Measurements from ENCODE around the gene SH3PXD2A. TPM values are rescaled to one million over a fixed set of nuclear protein-coding genes. Genes with fewer than 3 reads are reported as not detected.

The SH3PXD2A gene
- total and polyA plus RNA-seq, 4 donors: 23.1 to 41.2 (median 32.7) TPM

DNA sequence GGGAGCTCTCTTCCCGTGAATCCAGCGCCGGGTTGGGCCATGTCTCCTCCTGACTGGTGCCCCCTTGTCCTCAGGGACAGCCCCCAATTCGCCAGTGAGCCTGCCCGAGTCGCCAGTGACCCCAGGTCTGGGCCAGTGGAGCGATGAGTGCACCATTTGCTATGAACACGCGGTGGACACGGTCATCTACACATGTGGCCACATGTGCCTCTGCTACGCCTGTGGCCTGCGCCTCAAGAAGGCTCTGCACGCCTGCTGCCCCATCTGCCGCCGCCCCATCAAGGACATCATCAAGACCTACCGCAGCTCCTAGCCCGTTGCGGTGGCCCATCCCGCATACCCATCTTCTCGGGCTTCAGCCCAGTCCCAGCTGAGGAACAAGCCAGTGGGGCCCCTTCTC, 265.3 kb downstream of the SH3PXD2A start:
- Histone ChIP-seq H3K4me3 (ENCODE audit: low read depth, low read length) (no peak overlapping the region), H3K9me3 (ENCODE audit: control insufficient read depth, insufficient read depth, low read length) (no peaks in the 10 kb centered on the region), H3K27ac (ENCODE audit: low read depth, low read length) (no peak overlapping the region), H3K4me1 (ENCODE audit: control insufficient read depth, insufficient read depth, low read length) (peaks cover 3% of the 10 kb centered on the region), H3K27me3 (ENCODE audit: control insufficient read depth, insufficient read depth, low read length) (no peaks in the 10 kb centered on the region), H3K36me3 (ENCODE audit: control insufficient read depth, insufficient read depth, low read length) (peaks cover 32% of the 10 kb centered on the region)
- no peak for DNase-seq (ENCODE audit: low read depth in 4 of 6, low spot score in 6 of 6)
- 91% methylated on average over 20 of the region's 20 CpGs for WGBS (ENCODE audit: insufficient coverage)

GRCh38 chr10:103589074-103589630, 266.2 kb downstream of the SH3PXD2A start:
- Histone ChIP-seq H3K36me3 (ENCODE audit: control insufficient read depth, insufficient read depth, low read length) (peaks cover 35% of the 10 kb centered on the region), H3K9me3 (ENCODE audit: control insufficient read depth, insufficient read depth, low read length) (no peaks in the 10 kb centered on the region), H3K4me3 (ENCODE audit: low read depth, low read length) (no peak overlapping the region), H3K4me1 (ENCODE audit: control insufficient read depth, insufficient read depth, low read length) (peaks cover 3% of the 10 kb centered on the region), H3K27me3 (ENCODE audit: control insufficient read depth, insufficient read depth, low read length) (peaks cover 2% of the 10 kb centered on the region), H3K27ac (ENCODE audit: low read depth, low read length) (no peak overlapping the region)
- WGBS (ENCODE audit: insufficient coverage): 81% methylated on average over 15 of the region's 15 CpGs
- no peak for DNase-seq (ENCODE audit: low read depth in 4 of 6, low spot score in 6 of 6)

- no peak overlapping the region for H3K4me3 ChIP-seq (ENCODE audit: low read depth, low read length)
- H3K27me3 ChIP-seq (ENCODE audit: control insufficient read depth, insufficient read depth, low read length): peaks cover 4% of the 10 kb centered on the region
- peaks cover 3% of the 10 kb centered on the region for H3K4me1 ChIP-seq (ENCODE audit: control insufficient read depth, insufficient read depth, low read length)
- DNase-seq (ENCODE audit: low read depth in 4 of 6, low spot score in 6 of 6): no peak
- H3K9me3 ChIP-seq (ENCODE audit: control insufficient read depth, insufficient read depth, low read length): no peaks in the 10 kb centered on the region
- peaks cover 24% of the 10 kb centered on the region for H3K36me3 ChIP-seq (ENCODE audit: control insufficient read depth, insufficient read depth, low read length)
- H3K27ac ChIP-seq (ENCODE audit: low read depth, low read length): no peak overlapping the region
Measured at GRCh38 chr10:103587073-103587472, 268.3 kb downstream of the SH3PXD2A start.

DNA sequence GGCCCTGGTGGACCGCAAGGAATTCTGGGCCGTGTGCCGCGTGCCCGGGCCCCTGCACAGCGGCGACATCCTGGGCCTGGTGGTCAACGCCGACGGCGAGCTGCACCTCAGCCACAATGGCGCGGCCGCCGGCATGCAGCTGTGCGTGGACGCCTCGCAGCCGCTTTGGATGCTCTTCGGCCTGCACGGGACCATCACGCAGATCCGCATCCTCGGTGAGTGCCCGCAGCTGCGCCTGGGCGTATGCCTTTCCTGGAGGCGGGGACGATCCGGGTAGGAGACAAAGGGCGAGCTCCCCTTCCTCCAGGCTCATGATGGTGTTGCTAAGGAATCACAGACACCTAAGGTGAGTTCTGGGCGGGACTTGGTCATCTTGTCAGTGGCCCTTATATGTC, 270.4 kb downstream of the SH3PXD2A start:
- no peak overlapping the region for H3K4me3 ChIP-seq (ENCODE audit: low read depth, low read length)
- H3K4me1 ChIP-seq (ENCODE audit: control insufficient read depth, insufficient read depth, low read length): peaks cover 6% of the 10 kb centered on the region
- peaks cover 17% of the 10 kb centered on the region for H3K36me3 ChIP-seq (ENCODE audit: control insufficient read depth, insufficient read depth, low read length)
- no peaks in the 10 kb centered on the region for H3K9me3 ChIP-seq (ENCODE audit: control insufficient read depth, insufficient read depth, low read length)
- peaks cover 4% of the 10 kb centered on the region for H3K27me3 ChIP-seq (ENCODE audit: control insufficient read depth, insufficient read depth, low read length)
- no peak for DNase-seq (ENCODE audit: low read depth in 4 of 6, low spot score in 6 of 6)
- 54% methylated on average over 31 of the region's 32 CpGs for WGBS (ENCODE audit: insufficient coverage)
- H3K27ac ChIP-seq (ENCODE audit: low read depth, low read length): no peak overlapping the region

DNA sequence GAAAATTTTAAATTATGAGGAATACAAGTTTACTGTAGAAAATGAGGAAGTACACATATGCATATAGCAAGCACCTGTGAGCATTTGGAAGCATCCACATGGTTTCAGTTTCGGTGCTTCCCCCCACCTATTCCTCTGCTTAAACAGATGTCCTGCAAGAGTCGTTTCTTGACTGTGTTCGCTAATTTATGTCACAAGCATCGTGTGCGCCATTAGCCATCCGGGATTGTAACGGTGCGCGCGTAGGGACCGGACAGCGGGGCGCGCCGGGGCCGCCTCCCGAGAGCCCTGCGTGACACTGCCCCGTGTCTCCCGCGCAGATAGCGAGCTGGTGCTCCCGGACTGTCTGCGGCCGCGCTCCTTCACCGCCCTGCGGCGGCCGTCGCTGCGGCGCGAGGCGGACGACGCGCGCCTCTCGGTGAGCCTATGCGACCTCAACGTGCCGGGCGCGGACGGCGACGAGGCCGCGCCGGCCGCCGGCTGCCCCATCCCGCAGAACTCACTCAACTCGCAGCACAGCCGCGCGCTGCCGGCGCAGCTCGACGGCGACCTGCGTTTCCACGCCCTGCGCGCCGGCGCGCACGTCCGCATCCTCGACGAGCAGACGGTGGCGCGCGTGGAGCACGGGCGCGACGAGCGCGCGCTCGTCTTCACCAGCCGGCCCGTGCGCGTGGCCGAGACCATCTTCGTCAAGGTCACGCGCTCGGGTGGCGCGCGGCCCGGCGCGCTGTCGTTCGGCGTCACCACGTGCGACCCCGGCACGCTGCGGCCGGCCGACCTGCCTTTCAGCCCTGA, 271.0 kb downstream of the SH3PXD2A start:
- Histone ChIP-seq H3K27ac (ENCODE audit: low read depth, low read length) (no peak overlapping the region), H3K4me1 (ENCODE audit: control insufficient read depth, insufficient read depth, low read length) (peaks cover 6% of the 10 kb centered on the region), H3K9me3 (ENCODE audit: control insufficient read depth, insufficient read depth, low read length) (no peaks in the 10 kb centered on the region), H3K4me3 (ENCODE audit: low read depth, low read length) (peak overlapping the region; percentile 28), H3K27me3 (ENCODE audit: control insufficient read depth, insufficient read depth, low read length) (peaks cover 4% of the 10 kb centered on the region), H3K36me3 (ENCODE audit: control insufficient read depth, insufficient read depth, low read length) (peaks cover 15% of the 10 kb centered on the region)
- 5% methylated on average over 111 of the region's 111 CpGs for WGBS (ENCODE audit: insufficient coverage)
- DNase-seq (ENCODE audit: low read depth in 4 of 6, low spot score in 6 of 6): peak in 4 of 6 donors; percentile 20 to 79 (median 55)

GRCh38 chr10:103583871-103584215, 271.5 kb downstream of the SH3PXD2A start:
- WGBS (ENCODE audit: insufficient coverage): 78% methylated on average over 5 of the region's 8 CpGs
- peaks cover 13% of the 10 kb centered on the region for H3K36me3 ChIP-seq (ENCODE audit: control insufficient read depth, insufficient read depth, low read length)
- H3K9me3 ChIP-seq (ENCODE audit: control insufficient read depth, insufficient read depth, low read length): no peaks in the 10 kb centered on the region
- H3K27ac ChIP-seq (ENCODE audit: low read depth, low read length): no peak overlapping the region
- no peak overlapping the region for H3K4me3 ChIP-seq (ENCODE audit: low read depth, low read length)
- peaks cover 6% of the 10 kb centered on the region for H3K4me1 ChIP-seq (ENCODE audit: control insufficient read depth, insufficient read depth, low read length)
- DNase-seq (ENCODE audit: low read depth in 4 of 6, low spot score in 6 of 6): peak in 1 of 6 donors; percentile 3
- peaks cover 4% of the 10 kb centered on the region for H3K27me3 ChIP-seq (ENCODE audit: control insufficient read depth, insufficient read depth, low read length)

- 86% methylated on average over 7 of the region's 13 CpGs for WGBS (ENCODE audit: insufficient coverage)
- Histone ChIP-seq H3K9me3 (ENCODE audit: control insufficient read depth, insufficient read depth, low read length) (no peaks in the 10 kb centered on the region), H3K4me3 (ENCODE audit: low read depth, low read length) (no peak overlapping the region), H3K36me3 (ENCODE audit: control insufficient read depth, insufficient read depth, low read length) (peaks cover 12% of the 10 kb centered on the region), H3K4me1 (ENCODE audit: control insufficient read depth, insufficient read depth, low read length) (peaks cover 6% of the 10 kb centered on the region), H3K27ac (ENCODE audit: low read depth, low read length) (no peak overlapping the region), H3K27me3 (ENCODE audit: control insufficient read depth, insufficient read depth, low read length) (peaks cover 4% of the 10 kb centered on the region)
- DNase-seq (ENCODE audit: low read depth in 4 of 6, low spot score in 6 of 6): peak in 2 of 6 donors; percentile 6 to 28
Measured at GRCh38 chr10:103582331-103583123, 272.8 kb downstream of the SH3PXD2A start.

- Histone ChIP-seq H3K27ac (ENCODE audit: low read depth, low read length) (no peak overlapping the region), H3K36me3 (ENCODE audit: control insufficient read depth, insufficient read depth, low read length) (peaks cover 12% of the 10 kb centered on the region), H3K4me3 (ENCODE audit: low read depth, low read length) (no peak overlapping the region), H3K9me3 (ENCODE audit: control insufficient read depth, insufficient read depth, low read length) (no peaks in the 10 kb centered on the region), H3K4me1 (ENCODE audit: control insufficient read depth, insufficient read depth, low read length) (peaks cover 6% of the 10 kb centered on the region), H3K27me3 (ENCODE audit: control insufficient read depth, insufficient read depth, low read length) (peaks cover 4% of the 10 kb centered on the region)
- no peak for DNase-seq (ENCODE audit: low read depth in 4 of 6, low spot score in 6 of 6)
Measured at GRCh38 chr10:103581499-103581898, 273.9 kb downstream of the SH3PXD2A start.

DNA sequence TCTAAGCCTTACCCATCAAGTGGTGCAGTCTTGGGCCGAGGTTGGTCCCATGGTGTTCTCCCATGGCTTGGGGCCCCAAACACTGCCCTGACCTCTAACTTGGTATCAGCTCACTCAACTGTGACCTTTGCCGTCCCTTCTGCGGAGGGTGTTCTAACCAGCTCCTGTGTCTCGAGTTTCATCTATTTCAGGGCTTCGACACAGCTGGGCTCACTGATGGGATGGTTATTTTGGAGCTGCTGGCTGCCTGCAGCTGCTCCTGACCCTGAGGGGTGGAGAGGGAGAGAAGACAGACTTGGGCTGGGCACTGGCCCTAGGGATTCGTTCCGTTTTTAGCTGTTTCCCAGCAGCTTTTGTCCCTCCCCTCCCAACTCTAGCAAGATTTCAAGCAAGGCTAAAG, 274.9 kb downstream of the SH3PXD2A start:
- H3K4me3 ChIP-seq (ENCODE audit: low read depth, low read length): no peak overlapping the region
- 40% methylated on average over 5 of the region's 7 CpGs for WGBS (ENCODE audit: insufficient coverage)
- H3K9me3 ChIP-seq (ENCODE audit: control insufficient read depth, insufficient read depth, low read length): no peaks in the 10 kb centered on the region
- peaks cover 6% of the 10 kb centered on the region for H3K4me1 ChIP-seq (ENCODE audit: control insufficient read depth, insufficient read depth, low read length)
- H3K27me3 ChIP-seq (ENCODE audit: control insufficient read depth, insufficient read depth, low read length): peaks cover 4% of the 10 kb centered on the region
- H3K36me3 ChIP-seq (ENCODE audit: control insufficient read depth, insufficient read depth, low read length): peaks cover 12% of the 10 kb centered on the region
- DNase-seq (ENCODE audit: low read depth in 4 of 6, low spot score in 6 of 6): peak in 1 of 6 donors; percentile 29
- no peak overlapping the region for H3K27ac ChIP-seq (ENCODE audit: low read depth, low read length)

Data from spinal cord (tissue), 10 donors.